Parathyroid adenoma (tissue), 2 donors: ENCODE results near the gene WNT9B.
"Not testable (repeated sequence)": the region's sequence is repeated elsewhere in the genome, so short reads cannot be mapped to it uniquely, and the experiment has no call there.

ENCODE experiments used
- H2AFZ ChIP-seq: fragments of 300-600 bp; sonication (generic); one replicate; pipeline ENCODE4 v1.7.0; 2017; ENCODE audit warnings: antibody characterized with exemption, mild to moderate bottlenecking
- H3K27ac ChIP-seq: fragments of 300-600 bp; sonication (generic); one replicate; pipeline ENCODE4 v1.7.0; 2017
- H3K27me3 ChIP-seq: fragments of 300-600 bp; sonication (generic); one replicate; pipeline ENCODE4 v1.7.0; 2017; ENCODE audit warnings: low read length; ENCODE audit not compliant: control insufficient read depth, insufficient read depth
- H3K36me3 ChIP-seq: fragments of 300-600 bp; sonication (generic); one replicate; pipeline ENCODE4 v1.7.0; 2017; ENCODE audit warnings: low read length; ENCODE audit not compliant: control insufficient read depth, insufficient read depth
- H3K4me1 ChIP-seq: fragments of 300-600 bp; sonication (generic); one replicate; pipeline ENCODE4 v1.7.0; 2017; ENCODE audit warnings: control low read depth
- H3K4me2 ChIP-seq: fragments of 300-600 bp; sonication (generic); one replicate; pipeline ENCODE4 v1.7.0; 2017; ENCODE audit warnings: low read length
- H3K4me3 ChIP-seq: fragments of 300-600 bp; sonication (generic); one replicate; pipeline ENCODE4 v1.7.0; 2017; ENCODE audit warnings: low read depth, low read length
- H3K79me2 ChIP-seq: fragments of 300-600 bp; sonication (generic); one replicate; pipeline ENCODE4 v1.7.0; 2017; ENCODE audit warnings: control low read depth
- H3K9ac ChIP-seq: fragments of 300-600 bp; sonication (generic); one replicate; pipeline ENCODE4 v1.7.0; 2017; ENCODE audit warnings: mild to moderate bottlenecking
- H3K9me3 ChIP-seq: fragments of 300-600 bp; sonication (generic); one replicate; pipeline ENCODE4 v1.7.0; 2017; ENCODE audit warnings: low read length; ENCODE audit not compliant: control insufficient read depth
- TF ChIP-seq, protein P1 (sequence below): fragments of 300-600 bp; sonication (generic); IDR thresholded peaks from one replicate; pipeline ENCODE4 v1.7.0; 2017; ENCODE audit warnings: antibody characterized with exemption, mild to moderate bottlenecking
- donor health status: primary hyperparathyroidism.

The WNT9B gene

DNA sequence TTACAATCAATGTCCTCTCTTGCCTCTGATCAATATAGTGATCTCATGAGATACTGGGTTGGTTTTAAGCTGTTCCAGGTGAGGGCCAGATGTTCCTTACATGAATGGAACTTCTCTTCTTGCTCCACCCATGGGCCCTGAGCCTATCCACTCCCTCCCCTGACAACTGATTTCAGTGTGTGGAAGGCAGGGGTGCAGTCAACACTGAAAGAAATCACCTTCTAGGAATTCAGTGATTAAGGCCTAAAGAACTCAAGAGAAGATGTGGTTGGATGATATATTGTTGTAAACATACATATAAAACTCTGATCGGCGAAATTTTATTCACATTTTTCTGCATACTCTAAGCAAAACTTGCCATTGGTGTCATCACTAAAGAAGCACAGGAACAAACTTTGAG, 64.8 kb downstream of the WNT9B start:
- no peak overlapping the region for H3K4me3 ChIP-seq
- TF ChIP-seq, protein P1, sequence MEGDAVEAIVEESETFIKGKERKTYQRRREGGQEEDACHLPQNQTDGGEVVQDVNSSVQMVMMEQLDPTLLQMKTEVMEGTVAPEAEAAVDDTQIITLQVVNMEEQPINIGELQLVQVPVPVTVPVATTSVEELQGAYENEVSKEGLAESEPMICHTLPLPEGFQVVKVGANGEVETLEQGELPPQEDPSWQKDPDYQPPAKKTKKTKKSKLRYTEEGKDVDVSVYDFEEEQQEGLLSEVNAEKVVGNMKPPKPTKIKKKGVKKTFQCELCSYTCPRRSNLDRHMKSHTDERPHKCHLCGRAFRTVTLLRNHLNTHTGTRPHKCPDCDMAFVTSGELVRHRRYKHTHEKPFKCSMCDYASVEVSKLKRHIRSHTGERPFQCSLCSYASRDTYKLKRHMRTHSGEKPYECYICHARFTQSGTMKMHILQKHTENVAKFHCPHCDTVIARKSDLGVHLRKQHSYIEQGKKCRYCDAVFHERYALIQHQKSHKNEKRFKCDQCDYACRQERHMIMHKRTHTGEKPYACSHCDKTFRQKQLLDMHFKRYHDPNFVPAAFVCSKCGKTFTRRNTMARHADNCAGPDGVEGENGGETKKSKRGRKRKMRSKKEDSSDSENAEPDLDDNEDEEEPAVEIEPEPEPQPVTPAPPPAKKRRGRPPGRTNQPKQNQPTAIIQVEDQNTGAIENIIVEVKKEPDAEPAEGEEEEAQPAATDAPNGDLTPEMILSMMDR, result no peak
- H3K36me3 ChIP-seq, result no peaks in the 10 kb centered on the region
- H3K79me2 ChIP-seq, result no peaks in the 10 kb centered on the region
- H2AFZ ChIP-seq, result no peak overlapping the region
- H3K4me1 ChIP-seq, result no peaks in the 10 kb centered on the region
- H3K9ac ChIP-seq, result no peak overlapping the region
- H3K27ac ChIP-seq, result no peak overlapping the region
- no peaks in the 10 kb centered on the region for H3K9me3 ChIP-seq
- no peak overlapping the region for H3K4me2 ChIP-seq
- no peaks in the 10 kb centered on the region for H3K27me3 ChIP-seq

GRCh38 chr17:46916623-46917022, 65.2 kb downstream of the WNT9B start:
- no peak overlapping the region for H3K4me3 ChIP-seq
- TF ChIP-seq, protein P1, result no peak
- H3K27me3 ChIP-seq, result no peaks in the 10 kb centered on the region
- no peak overlapping the region for H2AFZ ChIP-seq
- H3K4me2 ChIP-seq, result no peak overlapping the region
- no peaks in the 10 kb centered on the region for H3K4me1 ChIP-seq
- no peaks in the 10 kb centered on the region for H3K36me3 ChIP-seq
- no peaks in the 10 kb centered on the region for H3K79me2 ChIP-seq
- H3K27ac ChIP-seq, result no peak overlapping the region
- H3K9me3 ChIP-seq, result no peaks in the 10 kb centered on the region
- H3K9ac ChIP-seq, result no peak overlapping the region

GRCh38 chr17:46917041-46917440, 65.7 kb downstream of the WNT9B start:
- Histone ChIP-seq H3K4me3 (no peak overlapping the region), H3K36me3 (no peaks in the 10 kb centered on the region), H2AFZ (no peak overlapping the region), H3K9ac (no peak overlapping the region), H3K4me1 (no peaks in the 10 kb centered on the region), H3K79me2 (no peaks in the 10 kb centered on the region), H3K4me2 (no peak overlapping the region), H3K27me3 (no peaks in the 10 kb centered on the region), H3K9me3 (no peaks in the 10 kb centered on the region), H3K27ac (no peak overlapping the region)
- TF ChIP-seq, protein P1, result no peak

DNA sequence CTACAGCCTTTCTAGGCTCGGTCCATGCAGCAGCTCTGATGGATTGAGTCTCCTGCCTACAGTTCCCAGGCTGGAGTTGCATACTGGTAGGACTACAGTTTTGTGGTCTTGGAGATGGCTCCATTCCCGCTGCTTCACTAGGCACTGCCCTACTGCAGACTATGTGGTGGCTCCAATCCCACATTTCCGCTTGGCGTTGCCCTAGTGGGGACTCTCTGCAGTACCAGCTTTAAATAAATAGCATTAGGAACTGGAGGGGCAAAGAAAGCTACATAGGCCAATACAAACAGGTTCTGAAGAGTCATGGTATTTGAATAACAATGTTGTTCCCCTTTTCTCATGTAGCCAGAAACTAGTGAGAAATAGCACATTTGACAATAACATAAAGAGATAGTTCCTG, 66.1 kb downstream of the WNT9B start:
- H3K4me1 ChIP-seq, result no peaks in the 10 kb centered on the region

GRCh38 chr17:46921962-46922361, 70.6 kb downstream of the WNT9B start:
- peaks cover 32% of the 10 kb centered on the region for H3K79me2 ChIP-seq
- H3K36me3 ChIP-seq, H3K9me3 ChIP-seq, H2AFZ ChIP-seq, H3K4me1 ChIP-seq, H3K4me3 ChIP-seq, H3K4me2 ChIP-seq, H3K27me3 ChIP-seq, H3K27ac ChIP-seq, H3K9ac ChIP-seq: not testable (repeated sequence)

More for the DNA sequence above, 66.1 kb downstream of the WNT9B start:
- Histone ChIP-seq H3K79me2 (no peaks in the 10 kb centered on the region), H3K4me2 (no peak overlapping the region), H3K9ac (no peak overlapping the region), H2AFZ (no peak overlapping the region), H3K36me3 (no peaks in the 10 kb centered on the region), H3K27ac (no peak overlapping the region), H3K9me3 (no peaks in the 10 kb centered on the region), H3K27me3 (no peaks in the 10 kb centered on the region), H3K4me3 (no peak overlapping the region)
- TF ChIP-seq, protein P1, result no peak
